IgD-negative memory B cell (primary cell): ENCODE data around the gene DHRS1. TPM values are rescaled to one million over a fixed set of nuclear protein-coding genes. Genes with fewer than 3 reads are reported as not detected.

Experiments
- H3K27ac Mint-ChIP-seq, 3 donors: one replicate each; pipeline ENCODE4 v1.8.0; 2020 to 2022; ENCODE audit warnings: mild to moderate bottlenecking in 3 of 3, mixed read lengths in 3 of 3, moderate library complexity in 1 of 3
- H3K27me3 Mint-ChIP-seq: one replicate; pipeline ENCODE4 v1.8.0; 2021; ENCODE audit warnings: mixed read lengths
- H3K36me3 Mint-ChIP-seq: one replicate; pipeline ENCODE4 v1.8.0; 2020; ENCODE audit warnings: mild to moderate bottlenecking, mixed read lengths
- H3K4me1 Mint-ChIP-seq, 3 donors: one replicate each; pipeline ENCODE4 v1.8.0; 2020 to 2022; ENCODE audit warnings: mixed read lengths in 3 of 3, mild to moderate bottlenecking in 1 of 3
- H3K4me3 Mint-ChIP-seq, 4 donors: one replicate each; pipeline ENCODE4 v1.8.0; 2020 to 2022; ENCODE audit warnings: mild to moderate bottlenecking in 4 of 4, mixed read lengths in 4 of 4, moderate library complexity in 3 of 4
- H3K9me3 Mint-ChIP-seq, 3 donors: one replicate each; pipeline ENCODE4 v1.8.0; 2020 to 2021; ENCODE audit warnings: mixed read lengths in 3 of 3, mild to moderate bottlenecking in 1 of 3
- polyA plus RNA-seq: library from polyadenylated mRNA; unstranded; fragments of 300-500 nt; fragmentation: Illumina TruSeq; gene quantifications from one replicate; pipeline ENCODE4 v1.2.3, GENCODE V29; 2021

Gene DHRS1
- polyA plus RNA-seq = 27.3 TPM

DNA sequence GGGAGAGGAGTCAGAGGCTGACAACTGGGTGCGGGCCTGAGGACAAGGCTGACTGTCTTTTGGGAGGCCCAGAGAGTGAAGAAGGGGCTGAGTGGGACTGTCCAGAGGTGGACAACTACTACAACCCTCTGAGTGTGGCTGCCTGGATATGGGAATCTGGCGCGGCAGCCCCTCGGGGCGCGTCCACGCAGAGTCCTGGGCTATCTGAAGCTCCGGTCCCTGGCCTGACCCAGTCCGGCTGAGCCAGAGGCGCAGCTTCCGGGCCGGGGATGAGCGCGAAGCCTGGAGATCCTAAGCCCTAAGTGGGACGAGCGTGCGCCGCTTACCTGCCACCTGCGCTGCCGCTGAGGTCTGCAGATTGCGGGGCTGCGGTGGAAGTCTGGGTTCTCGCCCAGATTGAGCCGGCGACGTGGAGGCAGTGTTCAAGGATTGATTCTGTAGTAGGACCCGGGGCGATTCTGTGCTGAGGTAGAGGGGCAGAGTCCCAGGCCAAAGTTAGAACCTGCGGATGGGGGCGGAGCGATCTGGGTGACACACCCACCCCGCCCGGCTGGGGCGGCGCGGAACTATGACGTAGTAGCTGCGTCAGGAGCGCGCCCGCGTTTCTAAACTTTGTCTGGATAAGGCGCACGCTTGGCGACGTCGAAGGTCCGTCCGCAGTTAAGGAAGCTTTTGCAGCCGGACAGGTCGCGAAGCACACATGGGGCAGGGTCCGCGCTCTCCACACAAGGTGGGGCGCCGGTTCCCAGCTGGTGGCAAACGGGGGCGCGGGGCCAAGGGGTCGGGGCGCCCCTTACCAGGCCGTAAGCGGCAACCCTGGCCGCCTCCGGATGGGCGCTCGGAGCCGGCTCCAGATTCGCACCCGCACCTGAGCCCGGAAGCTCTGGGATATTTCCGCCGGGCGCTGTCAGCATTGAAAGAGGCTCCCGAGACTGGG lies at the start of gene DHRS1, which contains the start of gene NOP9:
Gene DHRS1, minus strand, starts transcription at position 526 of the 937 bp plus-strand sequence. CDS start 674 bp downstream, outside the sequence.
Gene NOP9, plus strand, starts transcription at position 596 of the 937 bp plus-strand sequence. Its CDS starts 105 bp downstream, at position 701.
- H3K4me3 Mint-ChIP-seq = peak within 1 kb of the TSS; percentile 87 to 99 (median 94)
- H3K9me3 Mint-ChIP-seq = no peaks in the 10 kb centered on the region
- peak within 1 kb of the TSS; percentile 82 to 98 (median 97) for H3K27ac Mint-ChIP-seq
- H3K27me3 Mint-ChIP-seq = no peaks in the 10 kb centered on the region
- peaks cover 3% of the 10 kb centered on the region for H3K36me3 Mint-ChIP-seq
- H3K4me1 Mint-ChIP-seq = peaks cover 27 to 39% (median 35%) of the 10 kb centered on the region in 3 donors

DNA sequence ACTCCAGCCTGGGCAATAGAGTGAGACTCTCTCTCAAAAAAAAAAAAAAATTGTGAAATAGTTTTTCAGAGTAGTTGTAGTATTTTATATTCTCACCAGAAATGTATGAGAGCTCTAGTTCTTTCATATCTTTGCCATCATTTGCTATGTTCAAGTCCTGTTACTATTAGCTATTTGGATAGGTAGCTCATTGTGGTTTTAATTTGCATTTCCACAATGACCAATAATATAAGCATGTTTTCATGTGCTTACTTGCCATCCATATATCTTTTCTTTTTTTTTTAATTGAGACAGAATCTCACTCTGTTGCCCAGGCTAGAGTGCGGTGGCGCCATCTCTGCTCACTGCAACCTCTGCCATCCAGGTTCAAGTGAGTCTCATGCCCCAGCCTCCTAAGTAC lies 48.6 kb upstream of the DHRS1 start:
- H3K4me1 Mint-ChIP-seq = no peaks in the 10 kb centered on the region
- no peaks in the 10 kb centered on the region for H3K36me3 Mint-ChIP-seq
- H3K27me3 Mint-ChIP-seq = peaks cover 22% of the 10 kb centered on the region
- H3K9me3 Mint-ChIP-seq = no peaks in the 10 kb centered on the region
- H3K4me3 Mint-ChIP-seq = no peak overlapping the region
- no peak overlapping the region for H3K27ac Mint-ChIP-seq

DNA sequence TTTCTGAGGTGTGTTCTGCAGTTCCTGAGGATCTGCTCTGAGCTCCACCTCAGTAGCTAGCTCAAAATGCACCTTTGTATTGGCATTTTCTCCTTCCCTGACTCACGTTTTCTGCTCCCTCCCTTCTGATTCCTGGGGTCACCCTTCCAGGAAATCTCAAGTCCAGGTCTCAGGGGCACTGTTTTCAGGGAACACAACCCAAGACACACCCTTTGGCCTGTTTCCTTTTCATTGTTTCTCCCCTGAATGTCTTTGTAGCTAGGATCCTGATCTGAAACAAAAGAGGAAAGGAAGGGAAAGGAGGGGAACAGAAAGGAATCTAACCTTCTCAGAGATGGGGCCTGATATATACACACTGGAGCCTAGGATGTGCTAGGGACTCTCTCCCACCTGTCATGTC lies 47.6 kb upstream of the DHRS1 start:
- Mint-ChIP-seq H3K27me3 (peaks cover 16% of the 10 kb centered on the region), H3K9me3 (no peaks in the 10 kb centered on the region), H3K4me3 (no peak overlapping the region), H3K36me3 (no peaks in the 10 kb centered on the region), H3K4me1 (no peaks in the 10 kb centered on the region), H3K27ac (no peak overlapping the region)

DNA sequence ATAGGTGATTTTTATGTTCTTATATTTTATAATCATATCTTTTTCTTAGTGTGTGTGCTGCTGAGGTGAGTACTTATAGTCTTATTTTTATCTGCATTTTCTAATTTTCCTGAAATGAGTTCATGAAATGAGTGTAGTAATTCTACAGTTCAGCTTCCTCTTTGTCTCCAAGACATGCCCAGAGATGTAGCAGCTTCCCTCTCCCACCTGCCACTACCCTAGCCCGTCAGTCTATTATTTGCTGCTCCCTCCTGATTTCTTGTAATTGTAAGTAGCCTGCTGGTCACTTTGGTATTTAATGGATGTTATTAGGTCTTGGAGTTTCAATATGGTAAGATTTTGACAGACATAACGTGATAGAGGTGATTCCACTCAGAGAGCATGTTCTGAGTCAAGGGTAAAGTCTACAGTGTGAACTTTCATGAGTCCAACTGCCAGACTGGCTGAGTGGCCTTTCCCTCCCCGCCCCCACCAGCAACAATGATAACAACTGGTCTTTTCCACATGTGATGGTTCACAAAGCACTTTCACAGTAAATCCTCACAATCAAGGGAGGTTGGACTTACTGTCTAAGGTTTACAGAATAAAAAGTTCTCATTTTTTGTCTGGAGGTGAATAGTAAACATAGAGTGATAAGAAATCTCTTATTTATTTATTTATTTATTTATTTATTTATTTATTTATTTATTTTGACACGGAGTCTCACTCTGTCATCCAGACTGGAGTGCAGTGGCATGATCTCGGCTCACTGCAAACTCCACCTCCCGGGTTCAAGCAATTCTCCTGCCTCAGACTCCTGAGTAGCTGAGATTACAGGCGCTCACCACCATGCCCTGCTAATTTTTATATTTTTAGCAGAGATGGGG lies 44.4 kb upstream of the DHRS1 start:
- Mint-ChIP-seq H3K36me3 (no peaks in the 10 kb centered on the region), H3K4me3 (no peak overlapping the region), H3K4me1 (peaks cover 2 to 7% (median 6%) of the 10 kb centered on the region in 3 donors), H3K27me3 (peaks cover 8% of the 10 kb centered on the region), H3K9me3 (no peaks in the 10 kb centered on the region), H3K27ac (no peak overlapping the region)

DNA sequence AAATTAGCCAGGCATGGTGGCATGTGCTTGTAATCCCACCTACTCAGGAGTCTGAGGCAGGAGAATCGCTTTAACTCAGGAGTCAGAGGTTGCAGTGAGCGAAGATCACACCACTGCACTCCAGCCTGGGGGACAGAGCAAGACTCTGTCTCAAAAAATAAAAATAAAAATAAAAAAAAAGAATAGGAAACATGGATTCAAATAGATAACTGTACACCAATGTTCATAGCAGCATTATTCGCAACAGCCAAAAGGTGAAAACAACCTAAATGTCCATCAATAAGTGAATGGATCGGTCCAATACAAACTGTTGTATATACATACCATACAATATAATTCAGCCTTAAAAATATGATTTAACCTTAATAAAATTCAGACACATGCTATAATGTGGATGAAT lies 43.3 kb upstream of the DHRS1 start:
- Mint-ChIP-seq H3K9me3 (no peaks in the 10 kb centered on the region), H3K27ac (no peak overlapping the region), H3K36me3 (no peaks in the 10 kb centered on the region), H3K27me3 (peaks cover 8% of the 10 kb centered on the region), H3K4me1 (peaks cover 7 to 12% (median 9%) of the 10 kb centered on the region in 3 donors), H3K4me3 (no peak overlapping the region)

DNA sequence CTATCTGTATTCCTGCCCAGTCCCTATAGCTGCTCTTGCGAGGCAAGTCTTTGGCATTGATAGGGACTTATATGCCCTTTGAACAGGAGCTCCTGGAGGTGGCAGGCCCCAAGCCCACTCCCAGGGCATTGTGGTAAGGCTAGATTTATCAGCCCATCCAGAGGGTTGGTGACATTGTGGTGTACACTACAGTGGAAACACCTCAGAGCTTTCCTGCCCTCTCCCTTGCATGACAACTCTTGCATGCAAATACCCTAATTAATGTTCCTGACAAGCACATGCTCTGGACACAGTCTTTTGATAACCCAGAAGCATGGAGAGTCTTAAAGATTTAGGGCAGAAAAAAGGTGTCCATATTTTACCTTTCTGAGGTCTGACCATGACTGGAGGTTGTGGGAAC lies 41.0 kb upstream of the DHRS1 start:
- H3K27ac Mint-ChIP-seq = no peak overlapping the region
- H3K27me3 Mint-ChIP-seq = peaks cover 8% of the 10 kb centered on the region
- peaks cover 5% of the 10 kb centered on the region for H3K36me3 Mint-ChIP-seq
- peak overlapping the region in 2 of 4 donors; percentile 2 to 96 for H3K4me3 Mint-ChIP-seq
- H3K9me3 Mint-ChIP-seq = no peaks in the 10 kb centered on the region
- peaks cover 7 to 12% (median 12%) of the 10 kb centered on the region in 3 donors for H3K4me1 Mint-ChIP-seq

DNA sequence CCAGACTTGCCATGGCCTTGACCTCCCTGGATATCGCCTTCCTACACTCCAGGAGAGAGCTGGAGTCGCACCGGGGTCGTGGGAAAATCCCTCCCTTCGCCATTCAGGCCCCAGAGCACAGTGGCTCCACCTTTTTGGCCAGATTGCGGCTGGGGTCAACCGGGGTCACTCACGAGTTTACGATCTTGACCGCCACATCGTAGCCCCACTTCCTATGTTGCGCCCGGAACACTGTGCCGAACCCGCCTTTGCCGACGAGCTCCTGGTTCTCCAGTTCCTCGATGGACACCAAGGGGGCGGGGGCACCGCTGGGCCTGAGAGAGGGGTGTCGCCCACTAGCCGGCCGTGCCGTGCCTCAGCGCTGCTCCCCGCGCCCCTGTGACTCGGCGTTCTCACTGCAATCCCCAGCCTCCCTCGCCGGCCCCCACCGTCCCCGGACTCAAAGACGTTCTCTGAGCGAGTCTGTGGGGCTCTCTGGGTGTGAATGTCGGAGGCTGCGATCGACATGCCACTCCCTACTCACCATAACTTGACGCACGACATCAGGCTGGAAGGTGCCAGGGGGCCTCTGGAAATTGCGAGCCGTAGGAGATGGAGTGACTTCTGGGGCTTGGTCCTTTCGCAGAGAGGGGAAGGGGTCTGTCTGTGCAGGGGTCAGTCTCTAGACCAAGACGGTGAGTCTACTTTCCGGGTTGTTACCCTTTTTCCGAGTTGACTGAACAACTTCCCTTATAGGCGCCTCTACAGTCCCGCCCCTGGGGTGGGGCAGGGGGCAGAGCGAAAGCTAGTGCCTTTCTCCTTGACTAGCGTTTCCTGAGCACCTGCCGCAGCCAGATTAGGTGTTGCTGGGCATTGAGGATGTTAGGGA lies 39.9 kb upstream of the DHRS1 start, which contains the start of gene RIPK3:
Gene RIPK3, minus strand, starts transcription at position 708 of the 868 bp plus-strand sequence. Its CDS starts 165 bp downstream, at position 543.
- Mint-ChIP-seq H3K4me1 (peaks cover 7 to 14% (median 14%) of the 10 kb centered on the region in 3 donors), H3K9me3 (no peaks in the 10 kb centered on the region), H3K36me3 (peaks cover 5% of the 10 kb centered on the region), H3K27me3 (peaks cover 7% of the 10 kb centered on the region), H3K27ac (peak within 1 kb of the TSS; percentile 75 to 94 (median 91)), H3K4me3 (peak within 1 kb of the TSS; percentile 94 to 98 (median 96))

DNA sequence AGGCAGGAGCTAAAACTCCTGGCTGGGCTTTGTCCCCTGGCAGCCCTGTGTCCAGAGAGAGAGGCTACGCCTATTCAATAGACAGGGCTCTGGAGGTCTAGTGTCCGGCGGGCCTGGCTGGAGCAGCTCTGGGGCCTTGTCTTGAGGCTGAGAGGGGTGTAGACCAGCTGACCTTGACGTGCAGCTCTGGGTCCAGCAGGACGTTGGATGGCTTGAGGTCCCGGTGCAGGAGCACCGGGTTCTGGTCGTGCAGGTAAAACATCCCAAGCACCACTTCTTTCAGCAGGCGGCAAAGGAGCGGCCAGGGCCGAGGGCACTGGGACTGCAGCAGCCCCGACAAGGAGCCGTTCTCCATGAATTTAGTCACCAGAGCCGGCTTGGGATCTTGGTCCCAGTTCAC lies 39.3 kb upstream of the DHRS1 start:
- H3K27ac Mint-ChIP-seq = peak overlapping the region in 1 of 3 donors; percentile 94
- peaks cover 7 to 17% (median 17%) of the 10 kb centered on the region in 3 donors for H3K4me1 Mint-ChIP-seq
- peaks cover 5% of the 10 kb centered on the region for H3K36me3 Mint-ChIP-seq
- no peaks in the 10 kb centered on the region for H3K9me3 Mint-ChIP-seq
- peak overlapping the region; percentile 94 to 98 (median 96) for H3K4me3 Mint-ChIP-seq
- H3K27me3 Mint-ChIP-seq = peaks cover 11% of the 10 kb centered on the region

DNA sequence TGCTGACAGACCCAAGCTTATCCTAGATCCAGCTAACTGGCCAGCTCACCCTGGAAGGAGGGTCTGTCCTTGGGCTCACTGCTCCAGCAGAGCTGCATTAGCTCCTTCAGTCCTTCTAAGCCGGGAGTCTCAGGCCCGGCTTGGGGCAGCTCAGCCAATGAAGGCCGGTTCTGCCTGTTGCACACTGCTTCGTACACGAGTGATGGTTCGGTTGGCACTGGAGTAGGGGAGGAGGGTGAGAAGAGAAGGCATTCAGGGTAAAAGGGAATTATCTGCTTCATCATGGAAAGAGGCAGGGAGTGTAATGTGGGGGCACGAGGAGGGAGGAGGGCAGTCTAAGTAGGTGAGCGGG lies 38.2 kb upstream of the DHRS1 start:
- Mint-ChIP-seq H3K9me3 (no peaks in the 10 kb centered on the region), H3K27ac (no peak overlapping the region), H3K27me3 (peaks cover 19% of the 10 kb centered on the region), H3K36me3 (peaks cover 5% of the 10 kb centered on the region), H3K4me1 (peaks cover 7 to 19% (median 18%) of the 10 kb centered on the region in 3 donors), H3K4me3 (peak overlapping the region in 2 of 4 donors; percentile 25 to 96)

DNA sequence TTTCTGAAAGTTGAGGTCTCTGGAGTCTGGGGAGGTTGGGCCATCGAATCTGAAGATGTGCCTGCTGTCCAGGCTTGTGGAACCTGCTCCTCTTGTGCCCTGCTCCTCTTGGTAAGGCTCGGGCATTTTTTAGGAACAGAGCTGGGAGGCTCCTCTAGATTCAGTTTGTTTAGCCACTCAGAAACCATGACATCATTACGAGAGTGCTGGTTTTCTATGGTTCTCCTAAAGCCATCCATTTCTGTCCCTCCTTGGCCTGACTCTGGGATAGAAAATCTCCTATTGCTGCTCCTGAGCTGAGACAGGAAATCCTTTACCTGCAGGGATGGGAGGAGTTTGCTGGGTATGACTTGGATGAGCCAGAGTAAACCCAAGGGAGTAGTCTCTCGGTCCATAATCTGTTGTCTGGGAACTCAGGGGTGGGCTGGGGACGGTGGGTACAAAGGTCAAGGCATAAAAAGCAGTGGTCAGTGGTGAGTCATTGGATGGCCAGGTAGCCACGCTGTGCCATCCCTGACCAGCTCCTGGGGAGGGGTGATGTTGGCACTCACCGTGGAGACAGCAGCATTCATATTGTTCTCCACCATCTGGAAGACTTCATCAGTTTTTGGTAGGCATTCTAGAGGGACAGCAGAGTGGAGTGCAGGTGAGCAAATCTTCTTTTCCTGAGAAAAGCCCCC lies 37.7 kb upstream of the DHRS1 start:
- H3K4me1 Mint-ChIP-seq = peaks cover 9 to 21% (median 21%) of the 10 kb centered on the region in 3 donors
- no peak overlapping the region for H3K27ac Mint-ChIP-seq
- H3K36me3 Mint-ChIP-seq = peaks cover 5% of the 10 kb centered on the region
- H3K27me3 Mint-ChIP-seq = peaks cover 25% of the 10 kb centered on the region
- H3K4me3 Mint-ChIP-seq = peak overlapping the region in 3 of 4 donors; percentile 25 to 96 (median 59)
- no peaks in the 10 kb centered on the region for H3K9me3 Mint-ChIP-seq

DNA sequence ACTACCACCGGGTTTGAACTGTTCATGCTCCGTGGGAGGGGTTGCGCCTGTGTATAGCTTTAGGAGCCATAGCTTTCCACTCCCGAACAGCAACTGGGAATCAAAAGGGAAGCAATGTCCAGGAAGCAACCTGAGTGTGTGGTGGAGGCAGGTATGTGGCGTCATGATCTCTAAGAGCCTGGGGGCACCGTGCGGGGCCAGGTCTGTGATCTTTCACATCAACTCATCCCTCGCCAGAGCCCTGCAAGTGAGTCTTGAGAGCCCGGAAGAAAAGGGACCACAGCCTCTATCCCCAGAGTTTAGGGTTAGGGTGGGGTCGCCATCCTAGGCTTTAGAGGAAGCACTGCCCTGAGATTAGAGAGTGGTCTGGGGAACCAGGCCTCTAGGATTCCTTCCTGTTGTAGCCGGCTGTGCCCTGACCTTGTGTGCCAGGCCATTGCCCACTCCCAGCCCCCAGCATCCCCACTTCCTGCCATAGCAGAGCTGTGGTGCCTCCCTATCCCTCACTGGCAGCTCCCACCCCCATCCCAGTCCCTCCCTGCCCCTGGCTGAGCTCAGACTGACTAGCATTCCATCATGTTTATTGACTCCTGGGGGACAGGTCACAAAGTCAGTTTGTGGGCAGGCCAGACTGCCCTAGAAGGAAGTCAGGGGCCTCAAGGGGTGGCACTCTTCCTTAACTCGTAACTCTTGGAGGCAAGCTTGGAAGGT lies 36.0 kb upstream of the DHRS1 start:
- Mint-ChIP-seq H3K4me3 (peak overlapping the region in 2 of 4 donors; percentile 34 to 76), H3K4me1 (peaks cover 13 to 26% (median 25%) of the 10 kb centered on the region in 3 donors), H3K27me3 (peaks cover 28% of the 10 kb centered on the region), H3K27ac (no peak overlapping the region), H3K9me3 (no peaks in the 10 kb centered on the region), H3K36me3 (peaks cover 5% of the 10 kb centered on the region)

DNA sequence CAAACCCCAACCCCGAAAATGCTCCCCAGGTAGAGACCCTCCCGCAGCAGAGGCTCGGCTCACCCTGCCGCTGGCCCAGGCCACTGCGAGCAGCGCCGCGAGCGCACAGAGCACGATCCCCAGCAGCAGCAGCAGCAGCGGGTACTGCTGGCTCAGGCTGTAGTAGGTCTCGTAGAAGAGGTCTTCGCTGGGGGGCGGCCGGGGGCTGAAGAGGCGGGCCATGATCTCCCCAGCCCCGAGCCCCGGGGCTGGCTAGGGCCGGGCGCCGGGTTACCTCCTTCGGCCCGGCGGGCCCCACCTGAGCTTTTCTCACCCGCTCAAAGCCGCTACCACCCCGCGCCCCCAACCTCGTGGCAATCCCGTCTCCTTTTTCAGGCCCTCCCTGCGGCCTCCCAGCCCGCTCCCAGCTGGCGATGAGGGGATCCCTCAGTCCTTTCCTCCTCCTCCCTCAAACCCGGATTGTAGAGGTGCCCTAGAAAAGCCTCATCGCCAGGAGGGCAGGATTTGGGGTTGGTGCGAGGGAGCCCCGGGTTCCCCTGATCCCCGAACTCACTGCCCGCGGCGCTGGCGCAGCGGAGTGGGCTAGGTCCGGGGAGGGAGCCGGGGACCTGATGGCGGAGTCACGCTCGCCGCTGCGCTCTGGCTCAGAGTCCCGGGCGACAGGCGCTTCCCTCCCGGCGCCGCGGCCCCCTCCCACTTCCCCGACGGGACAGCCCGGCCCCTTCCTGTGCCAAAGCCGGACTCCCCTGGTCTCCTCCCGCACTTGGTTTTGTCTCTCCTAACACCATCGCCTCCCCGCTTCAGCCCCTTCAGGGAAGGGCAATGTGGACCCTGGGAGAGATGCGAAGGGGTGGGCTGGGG lies 35.1 kb upstream of the DHRS1 start, which contains the start of gene ADCY4:
Gene ADCY4, minus strand, starts transcription at position 641 of the 861 bp plus-strand sequence. Its CDS starts 419 bp downstream, at position 222.
- peaks cover 8 to 27% (median 21%) of the 10 kb centered on the region in 3 donors for H3K4me1 Mint-ChIP-seq
- H3K36me3 Mint-ChIP-seq = peaks cover 5% of the 10 kb centered on the region
- no peaks in the 10 kb centered on the region for H3K9me3 Mint-ChIP-seq
- peak within 1 kb of the TSS; percentile 34 to 81 (median 62) for H3K4me3 Mint-ChIP-seq
- H3K27me3 Mint-ChIP-seq = peaks cover 28% of the 10 kb centered on the region
- H3K27ac Mint-ChIP-seq = peak within 1 kb of the TSS in 2 of 3 donors; percentile 39 to 53
